Putamen (tissue), 1 donor: ENCODE results near the gene ACOT7.

Experiments used
- DNase-seq: peaks from one replicate; pipeline ENCODE4 v3.0.0-alpha.2; 2016; ENCODE audit warnings: low spot score

Gene ACOT7

GRCh38 chr1:6248932-6249738 lies 144.4 kb downstream of the ACOT7 start:
- no peak for DNase-seq

- DNase-seq, result no peak
Observed at GRCh38 chr1:6248161-6248776, 145.3 kb downstream of the ACOT7 start.

DNA sequence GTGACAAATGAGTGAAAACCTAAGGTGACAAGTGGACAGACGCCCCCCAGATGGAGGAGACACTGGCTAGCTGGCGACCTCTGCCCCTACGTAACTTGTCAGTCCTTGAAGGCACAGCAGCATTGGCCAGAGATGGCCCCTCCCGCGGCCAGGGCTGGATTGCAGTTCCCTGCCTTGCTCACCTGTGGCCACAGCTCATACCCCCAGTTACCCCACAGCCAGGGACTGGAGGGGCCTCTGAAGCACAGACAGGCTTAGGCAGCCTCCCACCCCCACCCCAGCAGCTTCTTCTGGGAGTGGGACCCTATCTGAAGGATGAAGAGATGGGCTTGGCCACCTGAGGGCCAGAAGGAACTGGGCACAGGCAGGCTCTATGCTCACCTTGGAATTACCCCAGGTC lies 145.9 kb downstream of the ACOT7 start:
- no peak for DNase-seq

DNA sequence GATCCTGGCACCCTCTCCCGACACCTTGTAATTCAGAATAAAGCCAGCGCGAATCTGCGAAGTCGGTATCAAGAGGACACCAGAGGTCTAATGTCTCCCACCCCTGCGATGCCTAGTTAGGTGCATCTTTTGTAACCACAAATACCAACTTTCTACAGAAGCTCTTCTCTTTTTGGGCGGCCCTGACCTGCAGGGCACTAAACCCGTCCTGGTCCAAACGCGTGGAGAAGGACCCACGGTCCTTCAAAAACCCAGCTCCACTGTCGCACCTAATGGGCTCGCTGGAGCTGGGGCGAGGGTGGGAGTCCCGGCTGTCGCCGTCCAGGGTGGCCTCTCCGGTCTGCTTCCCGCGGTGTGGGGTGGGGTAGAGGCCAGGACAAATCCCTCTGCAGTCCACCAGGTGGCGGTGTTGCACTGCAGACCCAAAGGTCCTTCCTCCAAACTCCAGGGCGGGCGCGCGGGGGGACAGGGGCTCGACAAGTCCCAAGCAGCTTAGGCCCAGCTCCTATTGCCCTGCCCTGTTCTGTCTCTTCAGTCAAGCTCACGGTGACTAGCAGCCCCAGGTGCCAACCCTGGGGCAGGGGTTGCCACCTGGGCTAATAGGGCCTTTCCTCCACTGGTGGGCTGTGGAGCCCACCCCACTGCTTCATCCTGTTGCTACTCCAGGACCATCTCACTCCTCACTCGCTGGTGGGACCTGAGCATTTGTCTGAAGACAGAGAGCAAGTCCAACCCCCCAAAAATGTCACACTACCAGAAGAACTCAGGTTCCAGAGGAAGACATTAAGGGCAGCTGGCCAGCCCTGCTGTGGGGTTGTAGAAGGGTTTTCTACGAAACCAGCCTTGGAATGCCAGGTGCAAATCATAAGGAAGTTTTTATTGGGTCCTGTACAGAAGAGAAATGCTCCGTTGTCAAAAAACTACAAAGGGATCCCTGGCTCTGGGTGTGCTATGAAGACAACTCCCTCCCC lies 146.8 kb downstream of the ACOT7 start:
- DNase-seq, result peak; percentile 54

GRCh38 chr1:6245869-6246496 lies 147.6 kb downstream of the ACOT7 start:
- DNase-seq, result no peak

DNA sequence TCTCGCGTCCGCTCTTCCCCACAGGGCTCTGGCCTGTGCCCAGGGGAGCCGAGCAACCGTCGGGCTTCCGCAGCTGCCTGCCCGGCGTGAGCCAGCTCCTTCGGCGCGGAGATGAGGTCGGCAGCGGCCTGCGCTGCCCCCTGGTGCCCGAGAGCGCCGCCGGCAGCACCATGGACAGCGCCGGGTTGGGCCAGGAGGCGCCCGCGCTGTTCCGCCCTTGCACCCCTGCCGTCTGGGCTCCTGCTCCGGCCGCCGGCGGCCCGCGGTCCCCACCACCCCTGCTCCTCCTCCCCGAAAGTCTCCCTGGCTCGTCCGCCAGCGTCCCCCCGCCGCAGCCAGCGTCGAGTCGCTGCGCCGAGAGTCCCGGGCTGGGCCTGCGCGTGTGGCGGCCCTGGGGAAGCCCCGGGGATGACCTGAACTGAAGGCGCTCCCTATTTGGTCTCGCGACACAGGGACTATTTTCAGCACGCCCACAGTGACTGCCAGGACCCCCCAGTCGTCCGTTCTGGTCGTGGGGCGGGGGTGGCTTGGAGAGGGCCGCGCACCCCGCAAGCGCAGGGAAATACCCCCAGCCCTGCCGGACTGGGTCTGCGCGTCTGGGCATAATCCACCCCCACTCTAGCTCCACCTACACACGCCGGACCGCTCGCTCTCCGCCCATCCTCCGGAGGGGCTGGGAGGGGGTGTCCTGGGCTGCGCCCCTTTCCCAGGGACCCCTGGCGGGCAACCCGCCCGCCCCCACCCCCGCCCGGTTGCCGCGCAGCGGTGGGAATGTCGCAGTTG lies 148.3 kb downstream of the ACOT7 start:
- peak; percentile 45 for DNase-seq

- DNase-seq, result no peak
Observed at GRCh38 chr1:6244401-6245049, 149.0 kb downstream of the ACOT7 start.

GRCh38 chr1:6243993-6244392 lies 149.6 kb downstream of the ACOT7 start, which contains the start of gene HES3:
TSS of gene HES3 (plus strand) at chr1:6244179. CDS start at chr1:6244366, 187 bp downstream.
- no peak for DNase-seq

DNA sequence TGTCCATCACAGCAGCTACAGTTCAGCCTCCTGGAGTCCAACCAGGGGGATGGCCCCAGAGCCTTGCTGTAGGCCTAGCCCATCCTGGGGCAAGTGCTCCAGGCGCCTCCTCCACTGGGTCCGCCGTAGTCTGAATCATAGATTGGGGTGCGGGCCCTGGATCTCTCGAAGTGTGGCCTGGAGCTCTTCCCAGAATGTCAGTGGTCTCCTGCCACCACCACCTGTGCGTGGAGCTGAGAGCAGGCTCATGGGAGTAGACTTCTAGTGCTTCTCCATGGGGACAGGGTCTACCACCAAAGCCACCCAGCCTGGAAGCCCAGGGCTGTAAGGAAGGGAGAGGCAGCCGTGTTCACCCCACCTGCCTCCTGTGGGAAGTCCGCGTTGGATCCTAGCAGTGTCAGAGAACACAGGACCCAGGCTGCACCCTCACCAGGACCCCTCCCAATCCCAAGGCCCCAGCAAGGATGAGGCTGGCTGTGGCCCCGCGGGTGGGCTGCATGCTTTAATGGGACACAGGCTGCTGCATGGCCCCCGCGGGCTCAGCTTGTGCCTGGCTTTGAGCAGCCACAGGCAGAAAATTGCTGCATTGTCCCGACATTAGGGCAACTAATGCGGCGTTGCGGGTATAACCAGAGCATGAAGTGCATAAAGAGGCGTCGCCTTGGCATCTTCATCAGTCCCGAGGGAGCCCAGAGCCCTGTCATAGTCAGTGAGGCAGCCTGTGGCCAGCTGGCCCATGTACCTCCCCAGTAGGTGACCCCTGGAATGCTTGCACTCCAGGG lies 150.3 kb downstream of the ACOT7 start:
- no peak for DNase-seq

GRCh38 chr1:6241887-6242740 lies 151.5 kb downstream of the ACOT7 start:
- DNase-seq, result no peak

DNA sequence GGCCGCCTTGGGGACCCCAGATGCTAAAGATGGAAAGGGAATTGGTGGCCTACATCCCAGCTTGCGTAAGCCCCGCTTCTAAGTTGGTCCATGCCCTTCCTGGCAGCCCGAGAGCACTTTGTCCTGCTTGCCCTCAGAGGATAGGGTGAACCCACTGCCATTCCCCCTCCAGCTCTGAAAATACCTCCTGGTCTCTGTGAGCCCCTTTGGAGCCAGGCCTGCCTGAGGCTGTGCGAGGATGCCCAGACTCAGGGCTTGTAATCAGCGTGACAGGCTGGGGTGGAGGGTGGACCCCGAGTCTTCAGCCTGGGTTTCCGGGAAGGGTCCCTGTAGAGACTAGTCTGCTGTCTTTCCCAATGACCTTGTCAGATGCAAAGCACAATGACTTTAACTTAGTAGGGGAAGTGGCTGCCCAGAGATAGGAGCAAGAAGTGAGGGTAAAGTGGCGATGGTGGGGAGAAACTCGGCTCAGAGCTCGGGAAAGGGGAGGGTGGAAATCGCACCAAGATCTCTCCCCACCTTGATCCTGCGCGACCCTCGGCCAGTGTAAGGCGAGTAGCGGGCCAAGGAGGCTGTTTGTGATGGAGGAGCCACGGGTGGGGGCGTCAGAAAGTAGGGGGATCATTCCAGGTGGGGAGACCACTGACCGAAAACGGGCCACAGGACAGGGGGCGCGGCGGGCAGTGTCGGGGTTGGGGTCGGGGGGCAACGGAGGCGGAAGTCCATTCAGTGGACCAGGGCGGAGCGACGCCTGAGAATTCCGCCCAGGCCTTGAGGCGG lies 152.3 kb downstream of the ACOT7 start:
- no peak for DNase-seq

DNA sequence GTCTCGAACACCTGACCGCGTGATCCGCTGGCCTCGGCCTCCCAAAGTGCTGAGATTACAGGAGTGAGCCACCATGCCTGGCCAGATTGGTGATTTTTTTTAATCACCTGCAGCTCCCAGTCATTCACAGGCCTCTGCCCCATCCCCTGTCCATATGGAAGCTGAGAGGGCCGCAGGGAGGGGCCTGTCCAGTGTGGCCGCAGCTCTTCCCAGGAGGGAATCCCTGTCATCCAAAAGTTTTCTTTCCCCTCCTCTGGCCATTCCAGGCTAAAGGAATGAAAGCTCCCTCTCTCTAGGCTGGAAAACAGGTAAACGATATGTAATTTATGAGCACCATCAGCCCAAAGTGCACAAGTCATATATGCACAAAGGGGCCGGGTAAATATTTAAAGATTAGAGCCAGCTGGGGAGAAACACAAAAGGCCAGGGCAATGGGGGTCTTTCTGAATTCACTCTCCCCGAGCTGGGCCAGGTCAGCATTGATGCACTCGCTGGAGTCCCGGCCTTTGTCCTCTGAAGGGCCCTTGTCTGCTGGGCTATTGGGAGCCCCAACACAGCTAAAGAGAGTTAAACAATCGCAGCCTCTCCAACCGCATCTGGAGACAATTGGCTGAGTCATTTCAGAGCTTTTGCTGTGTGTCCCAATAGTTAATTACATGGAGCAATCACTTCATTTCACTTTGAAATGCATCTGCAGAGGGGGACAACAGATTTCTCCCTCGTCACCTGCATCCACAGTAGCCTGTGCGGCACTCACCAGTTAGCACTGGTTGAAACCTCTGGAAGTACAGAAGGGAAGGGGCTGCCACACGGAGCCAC lies 153.4 kb downstream of the ACOT7 start:
- DNase-seq, result no peak

DNA sequence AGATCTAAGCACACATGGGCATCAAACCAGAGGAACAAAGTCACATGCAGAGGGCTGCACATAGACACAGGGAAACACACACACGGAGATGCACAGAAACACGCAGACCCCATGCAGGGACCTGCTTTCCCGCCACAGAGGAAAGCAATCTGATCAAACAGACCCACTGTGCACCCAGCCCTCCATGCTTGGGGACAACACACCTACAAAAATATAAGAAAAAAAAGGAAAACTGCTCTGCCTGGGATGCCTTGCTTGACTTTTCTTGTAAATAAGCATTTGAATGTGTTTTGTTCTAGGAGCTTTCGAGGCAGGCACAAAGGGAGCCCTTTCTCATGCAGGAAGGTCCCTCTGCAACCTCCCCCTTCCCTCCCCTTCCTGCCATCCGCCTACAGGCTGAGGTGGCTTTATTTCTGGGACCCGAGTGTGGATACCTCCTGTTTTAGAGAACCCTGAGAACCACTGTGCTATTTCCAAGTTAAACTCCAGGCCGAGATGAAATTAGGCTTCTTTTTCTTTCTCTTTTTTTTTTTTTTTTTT lies 154.3 kb downstream of the ACOT7 start:
- DNase-seq, result no peak

GRCh38 chr1:6237093-6237492 lies 156.5 kb downstream of the ACOT7 start:
- no peak for DNase-seq

DNA sequence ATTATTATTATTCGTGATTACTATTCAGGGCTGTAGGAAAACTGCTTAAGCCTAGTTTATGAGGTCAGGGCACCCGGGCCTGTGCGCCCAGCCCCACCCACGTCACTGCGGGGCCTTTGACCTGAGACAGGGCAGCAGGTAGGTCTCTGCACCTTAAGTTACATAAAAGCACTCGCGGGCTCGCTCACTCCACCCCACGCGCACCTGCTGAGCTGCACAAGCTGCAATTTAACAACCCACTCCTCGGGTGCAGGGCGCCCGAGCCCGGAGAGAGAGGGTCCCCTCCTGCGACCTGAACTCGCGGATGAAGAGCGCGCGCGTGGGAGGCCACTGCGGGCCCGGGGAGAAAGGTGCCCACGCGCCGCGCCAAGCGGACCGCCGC lies 158.3 kb downstream of the ACOT7 start:
- peak; percentile 62 for DNase-seq

DNA sequence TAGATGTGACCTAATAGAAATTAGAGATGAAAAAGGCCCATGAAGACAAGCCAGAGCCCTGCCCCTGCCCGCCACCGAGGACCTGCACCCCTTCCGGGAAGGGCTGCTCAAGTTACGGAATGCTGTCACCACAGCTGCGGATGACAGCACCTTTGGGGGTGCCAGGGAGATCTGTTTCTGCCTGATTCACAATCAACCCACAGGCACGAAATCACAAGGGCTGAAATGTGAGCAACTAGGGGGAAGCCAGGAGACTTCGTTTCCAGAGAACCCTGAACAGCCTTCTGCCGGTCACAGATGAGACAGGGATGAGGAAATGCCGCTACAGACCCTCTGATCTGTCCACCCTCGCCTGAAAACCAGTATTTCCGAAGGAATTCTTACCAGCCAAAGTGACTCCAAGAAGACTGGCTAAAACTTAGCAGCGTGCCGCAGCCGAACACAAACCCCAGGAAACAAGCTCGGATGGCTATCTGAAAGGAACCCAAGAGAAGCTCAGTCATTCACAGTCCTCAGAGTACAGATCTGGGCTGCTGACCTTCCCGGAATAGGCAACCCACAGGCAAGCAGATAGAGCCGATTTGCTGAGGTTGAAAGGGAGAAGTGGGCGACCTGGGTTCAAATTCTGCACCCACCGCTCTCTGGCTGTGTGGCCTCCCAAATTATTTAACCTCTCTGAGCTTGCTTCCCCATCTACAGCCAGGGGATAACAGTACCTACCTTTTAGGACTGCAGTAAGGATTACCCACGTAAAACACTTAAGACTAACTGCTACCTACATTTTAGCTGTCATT lies 158.9 kb downstream of the ACOT7 start:
- DNase-seq, result peak; percentile 53
